ENCODE results near the gene SERAC1. TPM values are rescaled to one million over a fixed set of nuclear protein-coding genes. Genes with fewer than 3 reads are reported as not detected.

SERAC1 gene
- total RNA-seq, 2 donors from 2014 or later: 6.2 to 9.4 TPM

DNA sequence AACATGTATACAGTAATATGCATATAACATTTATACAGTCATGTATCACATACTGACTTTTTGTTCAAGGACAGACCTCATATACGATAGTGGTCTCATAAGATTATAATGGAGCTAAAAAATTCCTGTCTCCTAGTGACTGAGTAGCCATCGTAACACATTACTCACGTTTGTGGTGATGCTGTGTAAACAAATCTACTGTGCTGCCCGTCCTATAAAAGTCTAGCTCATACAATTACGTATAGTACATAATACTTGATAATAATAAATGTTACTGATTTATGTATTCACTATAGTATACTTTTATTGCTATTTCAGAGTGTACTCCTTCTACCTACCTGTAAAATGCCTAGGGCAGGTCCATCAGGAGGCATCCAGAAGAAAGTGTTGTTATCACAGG is 17.4 kb downstream of the SERAC1 start:
- H3K9me3 ChIP-seq: no peaks in the 10 kb centered on the region
- H3K27me3 ChIP-seq: no peaks in the 10 kb centered on the region
- intact Hi-C loops (cut with DNase I): no loop called here
- TF ChIP-seq, protein P1, sequence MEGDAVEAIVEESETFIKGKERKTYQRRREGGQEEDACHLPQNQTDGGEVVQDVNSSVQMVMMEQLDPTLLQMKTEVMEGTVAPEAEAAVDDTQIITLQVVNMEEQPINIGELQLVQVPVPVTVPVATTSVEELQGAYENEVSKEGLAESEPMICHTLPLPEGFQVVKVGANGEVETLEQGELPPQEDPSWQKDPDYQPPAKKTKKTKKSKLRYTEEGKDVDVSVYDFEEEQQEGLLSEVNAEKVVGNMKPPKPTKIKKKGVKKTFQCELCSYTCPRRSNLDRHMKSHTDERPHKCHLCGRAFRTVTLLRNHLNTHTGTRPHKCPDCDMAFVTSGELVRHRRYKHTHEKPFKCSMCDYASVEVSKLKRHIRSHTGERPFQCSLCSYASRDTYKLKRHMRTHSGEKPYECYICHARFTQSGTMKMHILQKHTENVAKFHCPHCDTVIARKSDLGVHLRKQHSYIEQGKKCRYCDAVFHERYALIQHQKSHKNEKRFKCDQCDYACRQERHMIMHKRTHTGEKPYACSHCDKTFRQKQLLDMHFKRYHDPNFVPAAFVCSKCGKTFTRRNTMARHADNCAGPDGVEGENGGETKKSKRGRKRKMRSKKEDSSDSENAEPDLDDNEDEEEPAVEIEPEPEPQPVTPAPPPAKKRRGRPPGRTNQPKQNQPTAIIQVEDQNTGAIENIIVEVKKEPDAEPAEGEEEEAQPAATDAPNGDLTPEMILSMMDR (IDR thresholded peaks at IDR 0.05): no peak
- H3K4me3 ChIP-seq: no peak overlapping the region
- no peaks in the 10 kb centered on the region for H3K4me1 ChIP-seq
- DNase-seq: no peak
- no peak overlapping the region for H3K9ac ChIP-seq (ENCODE audit: low read depth in 2 of 2, low read length in 2 of 2)
- no peak overlapping the region for H3K27ac ChIP-seq
- H3K36me3 ChIP-seq: no peaks in the 10 kb centered on the region

DNA sequence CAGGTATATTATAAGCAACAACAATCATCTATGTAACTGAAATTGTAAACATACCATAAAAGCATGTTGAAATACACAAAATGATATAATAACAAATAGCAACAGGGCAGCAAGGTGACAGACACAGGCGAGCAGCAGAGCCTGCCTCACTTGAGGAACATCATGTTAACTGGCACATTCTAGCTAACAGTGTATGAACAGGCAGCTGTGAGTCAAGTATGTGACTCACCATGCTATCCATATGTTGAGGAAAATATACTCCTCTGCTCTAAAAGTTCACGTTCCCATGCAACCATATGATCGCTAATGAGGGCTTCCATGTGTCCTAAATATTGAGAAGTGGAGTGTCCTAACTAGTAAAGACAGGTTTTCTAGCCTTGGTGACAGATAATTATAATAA is 18.4 kb downstream of the SERAC1 start:
- no peak overlapping the region for H3K27ac ChIP-seq
- no peak overlapping the region for H3K4me3 ChIP-seq
- H3K9me3 ChIP-seq: no peaks in the 10 kb centered on the region
- H3K27me3 ChIP-seq: no peaks in the 10 kb centered on the region
- intact Hi-C loops (cut with DNase I): no loop called here
- H3K36me3 ChIP-seq: no peaks in the 10 kb centered on the region
- no peaks in the 10 kb centered on the region for H3K4me1 ChIP-seq
- TF ChIP-seq, protein P1 (IDR thresholded peaks at IDR 0.05): no peak
- H3K9ac ChIP-seq (ENCODE audit: low read depth in 2 of 2, low read length in 2 of 2): no peak overlapping the region
- no peak for DNase-seq

DNA sequence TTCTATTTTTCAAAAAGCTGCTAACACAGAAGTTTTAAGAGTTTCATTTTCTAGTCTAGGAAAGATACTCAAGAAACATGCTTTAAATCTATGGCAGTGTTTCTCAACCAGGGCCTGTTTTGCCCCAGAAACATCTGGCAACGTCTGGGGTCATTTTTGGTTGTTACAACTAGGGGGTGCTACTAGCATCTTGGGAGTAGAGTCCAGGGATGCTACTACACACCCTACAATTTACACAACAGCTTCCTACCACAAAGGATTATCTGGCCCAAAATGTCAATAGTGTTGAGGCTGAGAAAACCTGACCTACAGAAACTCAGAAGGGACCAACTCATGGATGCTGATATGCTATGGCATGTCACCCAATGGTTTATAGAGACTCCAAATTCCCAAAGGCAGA is 24.4 kb downstream of the SERAC1 start:
- Histone ChIP-seq H3K4me1 (no peaks in the 10 kb centered on the region), H3K9ac (ENCODE audit: low read depth in 2 of 2, low read length in 2 of 2) (no peak overlapping the region), H3K27ac (no peak overlapping the region), H3K9me3 (no peaks in the 10 kb centered on the region), H3K4me3 (no peak overlapping the region), H3K27me3 (no peaks in the 10 kb centered on the region), H3K36me3 (no peaks in the 10 kb centered on the region)
- DNase-seq: no peak
- intact Hi-C loops (cut with DNase I): no loop called here
- TF ChIP-seq, protein P1 (IDR thresholded peaks at IDR 0.05): no peak

DNA sequence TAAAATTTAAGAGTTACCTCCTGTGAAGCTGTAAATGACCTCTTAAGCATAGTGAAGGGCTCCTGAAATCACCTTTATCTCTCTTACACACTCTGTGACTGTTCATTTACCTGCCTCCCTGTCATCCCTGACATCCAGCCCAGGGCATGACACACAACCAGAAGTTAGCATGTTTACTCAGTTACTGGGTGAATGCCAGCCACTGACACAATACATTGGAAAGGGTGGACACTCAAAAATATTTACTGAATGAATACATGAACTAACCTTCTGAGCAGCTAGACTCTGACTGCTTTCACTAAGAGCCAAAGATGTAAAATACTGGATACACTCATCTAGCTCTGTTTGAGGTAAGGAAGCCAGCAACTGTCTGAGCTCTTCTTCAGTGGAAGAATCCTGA is 25.3 kb downstream of the SERAC1 start:
- Histone ChIP-seq H3K27ac (no peak overlapping the region), H3K4me3 (no peak overlapping the region), H3K27me3 (no peaks in the 10 kb centered on the region), H3K9me3 (no peaks in the 10 kb centered on the region), H3K9ac (ENCODE audit: low read depth in 2 of 2, low read length in 2 of 2) (no peak overlapping the region), H3K4me1 (no peaks in the 10 kb centered on the region), H3K36me3 (no peaks in the 10 kb centered on the region)
- TF ChIP-seq, protein P1 (IDR thresholded peaks at IDR 0.05): no peak
- DNase-seq: no peak
- intact Hi-C loops (cut with DNase I): no loop called here

DNA sequence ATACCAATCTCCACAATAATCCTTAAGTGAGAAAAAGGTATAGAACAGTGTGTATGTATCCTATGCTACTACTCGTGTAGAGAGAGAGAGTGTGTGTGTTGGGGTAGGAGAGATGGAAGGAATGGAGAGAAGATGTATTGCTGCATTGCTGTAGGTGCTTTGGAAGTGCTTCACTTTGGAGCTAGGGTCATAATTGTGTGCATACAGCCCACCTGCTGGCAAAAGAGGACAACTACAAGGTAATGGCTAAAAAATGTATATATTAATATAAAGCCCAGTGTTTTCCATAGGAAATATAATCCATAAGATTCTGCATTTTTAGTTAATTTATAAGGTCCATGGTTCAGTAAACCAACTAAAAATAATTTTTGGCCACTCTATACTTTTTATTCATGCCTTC is 36.1 kb downstream of the SERAC1 start:
- TF ChIP-seq, protein P1 (IDR thresholded peaks at IDR 0.05): no peak
- Histone ChIP-seq H3K9ac (ENCODE audit: low read depth in 2 of 2, low read length in 2 of 2) (no peak overlapping the region), H3K27me3 (no peaks in the 10 kb centered on the region), H3K27ac (no peak overlapping the region), H3K36me3 (no peaks in the 10 kb centered on the region), H3K9me3 (no peaks in the 10 kb centered on the region), H3K4me3 (no peak overlapping the region), H3K4me1 (no peaks in the 10 kb centered on the region)
- DNase-seq: no peak
- intact Hi-C loops (cut with DNase I): no loop called here

DNA sequence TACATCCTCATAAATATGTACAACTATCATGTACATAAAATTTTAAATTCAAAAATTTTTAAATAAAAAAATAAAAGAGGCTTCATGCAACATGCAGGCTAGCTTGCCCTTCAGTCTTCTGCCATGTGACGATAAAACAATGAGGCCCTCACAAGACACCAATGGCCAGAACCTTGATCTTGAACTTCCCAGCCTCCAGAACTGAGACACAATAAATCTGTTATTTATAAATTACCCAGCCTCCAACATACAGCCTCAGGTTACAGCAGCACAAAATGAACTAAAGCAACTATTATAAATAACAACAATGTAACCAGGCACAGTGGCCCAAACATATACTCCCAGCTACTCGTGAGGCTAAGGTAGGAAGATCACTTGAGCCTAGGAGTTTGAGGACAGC is 42.8 kb downstream of the SERAC1 start:
- H3K9ac ChIP-seq (ENCODE audit: low read depth in 2 of 2, low read length in 2 of 2): no peak overlapping the region
- no peaks in the 10 kb centered on the region for H3K27me3 ChIP-seq
- H3K4me3 ChIP-seq: no peak overlapping the region
- H3K4me1 ChIP-seq: no peaks in the 10 kb centered on the region
- no peak overlapping the region for H3K27ac ChIP-seq
- H3K9me3 ChIP-seq: no peaks in the 10 kb centered on the region
- TF ChIP-seq, protein P1 (IDR thresholded peaks at IDR 0.05): no peak
- intact Hi-C loops (cut with DNase I): no loop called here
- no peaks in the 10 kb centered on the region for H3K36me3 ChIP-seq
- no peak for DNase-seq

Data from colonic mucosa (tissue), 4 donors.